NCI-H1105 treated with DMSO at 0.1 percent for 48 hours (cell line): ENCODE results near the gene TFPI.
"Not testable (repeated sequence)": the region's sequence is repeated elsewhere in the genome, so short reads cannot be mapped to it uniquely, and the experiment has no call there.

Source experiments
- DNase-seq: peaks from one replicate; lab custom pipeline; 2025; lab: John Stamatoyannopoulos, UW

TFPI gene

GRCh38 chr2:187528042-187528441 is 26.2 kb downstream of the TFPI start:
- DNase-seq, result peak; percentile 58

- no peak for DNase-seq
Observed at GRCh38 chr2:187527262-187527661, 27.0 kb downstream of the TFPI start.

GRCh38 chr2:187526792-187527191 is 27.4 kb downstream of the TFPI start:
- DNase-seq, result no peak

- no peak for DNase-seq
Observed at GRCh38 chr2:187525163-187525900, 28.9 kb downstream of the TFPI start.

- DNase-seq, result no peak
Observed at GRCh38 chr2:187523325-187523724, 30.9 kb downstream of the TFPI start.

GRCh38 chr2:187520121-187520624 is 34.1 kb downstream of the TFPI start:
- no peak for DNase-seq

GRCh38 chr2:187519419-187520120 is 34.7 kb downstream of the TFPI start:
- DNase-seq, result no peak

- DNase-seq, result not testable (repeated sequence)
Observed at GRCh38 chr2:187517750-187518361, 36.4 kb downstream of the TFPI start.

- DNase-seq, result not testable (repeated sequence)
Observed at GRCh38 chr2:187516630-187517510, 37.4 kb downstream of the TFPI start.

GRCh38 chr2:187514930-187515329 is 39.3 kb downstream of the TFPI start:
- DNase-seq, result no peak

- not testable (repeated sequence) for DNase-seq
Observed at GRCh38 chr2:187514235-187514829, 39.9 kb downstream of the TFPI start.

- DNase-seq, result not testable (repeated sequence)
Observed at GRCh38 chr2:187513460-187514234, 40.6 kb downstream of the TFPI start.

- DNase-seq, result no peak
Observed at GRCh38 chr2:187511356-187512315, 42.6 kb downstream of the TFPI start.

- DNase-seq, result not testable (repeated sequence)
Observed at GRCh38 chr2:187510419-187511355, 43.5 kb downstream of the TFPI start.

GRCh38 chr2:187509667-187510417 is 44.4 kb downstream of the TFPI start:
- no peak for DNase-seq

GRCh38 chr2:187506416-187506815 is 47.8 kb downstream of the TFPI start:
- no peak for DNase-seq

- DNase-seq, result no peak
Observed at GRCh38 chr2:187505065-187505672, 49.1 kb downstream of the TFPI start.
